NCI-H460 (cell line): ENCODE data around the gene ATP13A2. TPM values are rescaled to one million over a fixed set of nuclear protein-coding genes. Genes with fewer than 3 reads are reported as not detected.

Source experiments
- DNase-seq: peaks from one replicate; pipeline ENCODE4 v3.0.0-alpha.2; 2016; ENCODE audit warnings: low read depth; ENCODE audit errors: extremely low read depth
- total RNA-seq: library from RNA; depleted of rRNA; stranded (reverse); fragments of >200 nt; shearing (Covaris generic); gene quantifications from 2 replicates; pipeline ENCODE4 v1.2.3, GENCODE V29; 2014

Gene ATP13A2
- total RNA-seq, 1 experiment from 2014 or later: 23.2 TPM

- no peak for DNase-seq
Measured at GRCh38 chr1:17030206-17030605, 18.5 kb upstream of the ATP13A2 start.

GRCh38 chr1:17028662-17029188 lies 17.0 kb upstream of the ATP13A2 start:
- DNase-seq: no peak

- no peak for DNase-seq
Measured at GRCh38 chr1:17027900-17028299, 16.2 kb upstream of the ATP13A2 start.

- DNase-seq: no peak
Measured at GRCh38 chr1:17027403-17027802, 15.7 kb upstream of the ATP13A2 start.

GRCh38 chr1:17024721-17025120 lies 13.0 kb upstream of the ATP13A2 start:
- DNase-seq: no peak

- no peak for DNase-seq
Measured at GRCh38 chr1:17023573-17023972, 11.8 kb upstream of the ATP13A2 start.

GRCh38 chr1:17023102-17023501 lies 11.4 kb upstream of the ATP13A2 start:
- no peak for DNase-seq

GRCh38 chr1:17021896-17022295 lies 10.2 kb upstream of the ATP13A2 start:
- no peak for DNase-seq

- DNase-seq: no peak
Measured at GRCh38 chr1:17020502-17020901, 8.8 kb upstream of the ATP13A2 start.

GRCh38 chr1:17018849-17019248 lies 7.1 kb upstream of the ATP13A2 start:
- no peak for DNase-seq

GRCh38 chr1:17017435-17017834 lies 5.7 kb upstream of the ATP13A2 start:
- DNase-seq: no peak

GRCh38 chr1:17016317-17016661 lies 4.6 kb upstream of the ATP13A2 start:
- no peak for DNase-seq

GRCh38 chr1:17014671-17015567 lies 3.2 kb upstream of the ATP13A2 start:
- no peak for DNase-seq

- DNase-seq: no peak
Measured at GRCh38 chr1:17013491-17014320, 2.0 kb upstream of the ATP13A2 start.

GRCh38 chr1:17012775-17013490 lies 1.2 kb upstream of the ATP13A2 start:
- DNase-seq: no peak

- no peak for DNase-seq
Measured at GRCh38 chr1:17011092-17011438, 663 bp downstream of the ATP13A2 start.

- DNase-seq: no peak
Measured at GRCh38 chr1:17009706-17010105, 2.0 kb downstream of the ATP13A2 start.

- no peak for DNase-seq
Measured at GRCh38 chr1:17008208-17008855, 3.4 kb downstream of the ATP13A2 start.

- DNase-seq: no peak
Measured at GRCh38 chr1:17007121-17007520, 4.6 kb downstream of the ATP13A2 start.

- no peak for DNase-seq
Measured at GRCh38 chr1:17005365-17005740, 6.4 kb downstream of the ATP13A2 start.
